ENCODE measurements around the gene CCM2L. TPM values are rescaled to one million over a fixed set of nuclear protein-coding genes. Genes with fewer than 3 reads are reported as not detected.

CCM2L gene
- total and polyA plus RNA-seq, 2 donors (not counting 3 experiments of a cell fraction or from before 2014, with no cell fraction given): 10.8 to 13.4 TPM

GRCh38 chr20:32045999-32046398 lies 35.8 kb downstream of the CCM2L start:
- Histone ChIP-seq H3K27ac (ENCODE audit: insufficient read depth, low read depth, low read length) (no peak overlapping the region), H3K27me3 (ENCODE audit: control insufficient read depth in 2 of 2, insufficient read depth in 2 of 2, low read length in 2 of 2) (peaks cover 26 to 34% of the 10 kb centered on the region in 2 experiments), H3K4me1 (ENCODE audit: control insufficient read depth, extremely low read depth, insufficient read depth, low read length) (no peaks in the 10 kb centered on the region), H4K20me1 (replicated peaks; ENCODE audit: control insufficient read depth, extremely low read depth, insufficient read depth, low read length) (no peaks in the 10 kb centered on the region), H3K36me3 (ENCODE audit: control insufficient read depth in 2 of 2, extremely low read depth in 1 of 2, insufficient read depth in 2 of 2, low read length in 2 of 2) (no peaks in the 10 kb centered on the region), H3K4me3 (replicated peaks in 1 of 3; ENCODE audit: insufficient read depth in 1 of 3, low read depth in 1 of 3, low read length in 3 of 3) (no peak overlapping the region), H3K4me2 (ENCODE audit: insufficient read depth, low read length) (no peak overlapping the region), H3K9me1 (replicated peaks; ENCODE audit: control insufficient read depth, extremely low read depth, insufficient read depth, low read length) (no peaks in the 10 kb centered on the region), H3K9ac (replicated peaks; ENCODE audit: extremely low read depth, insufficient read depth, low read length) (no peak overlapping the region), H3K9me3 (replicated peaks; ENCODE audit: control insufficient read depth, insufficient read depth, low read length) (no peaks in the 10 kb centered on the region), H2AFZ (ENCODE audit: low read depth, low read length) (no peak overlapping the region), H3K79me2 (ENCODE audit: control insufficient read depth, insufficient read depth, low read length) (no peaks in the 10 kb centered on the region)
- ChIA-PET POLR2A (no interaction called here), CTCF (no interaction called here)
- DNase-seq (ENCODE audit: low read depth, low spot score) (no peak), FAIRE-seq (no peak)
- intact Hi-C loops (cut with micrococcal nuclease) (no loop called here), dilution Hi-C loops (cut with MboI; ENCODE audit: extremely low pct_ligation_motif_present, low sequenced_read_pairs) (no loop called here)
- BruUV-seq (replicated peaks): no TSS peak
- TF ChIP-seq JUN (IDR thresholded peaks at IDR 0.05; ENCODE audit: borderline replicate concordance, insufficient read depth, insufficient read length, low read depth) (no peak), CTCF (IDR thresholded peaks at IDR 0.05; ENCODE audit: extremely low read depth in 1 of 2, insufficient read depth in 1 of 2, low read depth in 1 of 2, low read length in 2 of 2) (no peak), GATA2 (IDR thresholded peaks at IDR 0.05; ENCODE audit: insufficient read depth, insufficient read length, low read depth, low read length) (no peak), POLR2A (IDR thresholded peaks at IDR 0.05; ENCODE audit: low read depth, low read length) (no peak), POLR2AphosphoS5 (IDR thresholded peaks at IDR 0.05; ENCODE audit: insufficient read depth, low read depth, low read length) (no peak), EZH2 (IDR thresholded peaks at IDR 0.05; ENCODE audit: borderline replicate concordance, low read depth, low read length, severe bottlenecking) (no peak), FOS (IDR thresholded peaks at IDR 0.05; ENCODE audit: borderline replicate concordance, insufficient read depth, low read length) (no peak), MYC (IDR thresholded peaks at IDR 0.05; ENCODE audit: low read depth, low read length) (no peak)
- TF ChIP-seq, protein P1, sequence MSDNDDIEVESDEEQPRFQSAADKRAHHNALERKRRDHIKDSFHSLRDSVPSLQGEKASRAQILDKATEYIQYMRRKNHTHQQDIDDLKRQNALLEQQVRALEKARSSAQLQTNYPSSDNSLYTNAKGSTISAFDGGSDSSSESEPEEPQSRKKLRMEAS (IDR thresholded peaks at IDR 0.05; ENCODE audit: insufficient read depth, insufficient read length): no peak

Data from endothelial cell of umbilical vein (primary cell).